ENCODE measurements around the gene MAP1LC3B2. TPM values are rescaled to one million over a fixed set of nuclear protein-coding genes. Genes with fewer than 3 reads are reported as not detected.

The MAP1LC3B2 gene
- total RNA-seq, 1 experiment from 2014 or later = 1.5 TPM

GRCh38 chr12:116582610-116583009 lies 23.4 kb downstream of the MAP1LC3B2 start:
- H2BK12ac ChIP-seq (ENCODE audit: insufficient read length, low read depth, low read length) = no peak overlapping the region
- peaks cover 10% of the 10 kb centered on the region for H3K9me3 ChIP-seq (ENCODE audit: control insufficient read depth, low read depth, low read length)
- H3T11ph ChIP-seq (ENCODE audit: low read length) = no peak overlapping the region
- H3K9ac ChIP-seq (ENCODE audit: extremely low read depth, insufficient read length, low read length) = no peak overlapping the region
- no peak overlapping the region for H2AFZ ChIP-seq (ENCODE audit: low read length)
- no peak overlapping the region for H3K23ac ChIP-seq (ENCODE audit: insufficient read length, low read depth, low read length)
- no peak overlapping the region for H3K4ac ChIP-seq (ENCODE audit: low read depth, low read length)
- H2BK15ac ChIP-seq (ENCODE audit: low read depth, low read length) = no peak overlapping the region
- H3K27me3 ChIP-seq (ENCODE audit: insufficient read depth, low read length) = no peaks in the 10 kb centered on the region
- no peak overlapping the region for H3K27ac ChIP-seq (ENCODE audit: insufficient read length, low read depth, low read length)
- no peak overlapping the region for H3K14ac ChIP-seq (ENCODE audit: insufficient read depth, low read length)
- no peak for TF ChIP-seq CTCF (conservative IDR thresholded peaks at IDR 0.05)
- no peaks in the 10 kb centered on the region; the same call in 1 of the 2 replicates for H3K4me1 ChIP-seq (ENCODE audit: insufficient read depth, low read length)
- peaks cover 13 to 17% of the 10 kb centered on the region in 2 experiments for H3K4me1 Mint-ChIP-seq
- H3K79me1 ChIP-seq (ENCODE audit: insufficient read depth, low read depth, low read length, poor library complexity, severe bottlenecking) = no peaks in the 10 kb centered on the region
- no peak overlapping the region for H2BK5ac ChIP-seq (ENCODE audit: insufficient read length, low read length)
- no peak overlapping the region for H3K4me2 ChIP-seq (ENCODE audit: insufficient read depth, insufficient read length, low read length)
- no peak overlapping the region for H3K18ac ChIP-seq (ENCODE audit: insufficient read length, low read depth, low read length)
- H2BK20ac ChIP-seq (ENCODE audit: low read depth, low read length, poor library complexity, severe bottlenecking) = no peak overlapping the region
- H2BK120ac ChIP-seq (ENCODE audit: low read depth, low read length, poor library complexity, severe bottlenecking) = no peak overlapping the region
- peaks cover 4% of the 10 kb centered on the region; the same call in 1 of the 2 replicates for H3K27me3 Mint-ChIP-seq (ENCODE audit: low read depth)
- peak overlapping the region; percentile 10 to 81 (median 64); a peak in 3 of 7 replicates for H3K27ac Mint-ChIP-seq
- no peak overlapping the region for H4K5ac ChIP-seq (ENCODE audit: insufficient read length, low read depth, low read length)
- H4K8ac ChIP-seq (replicated peaks; ENCODE audit: insufficient read length, low read depth, low read length) = no peak overlapping the region
- H2AK5ac ChIP-seq (ENCODE audit: insufficient read length, low read length) = no peak overlapping the region
- no peak overlapping the region for H3K56ac ChIP-seq (ENCODE audit: insufficient read length, low read depth, low read length)
- H3K79me2 ChIP-seq (ENCODE audit: insufficient read depth, low read length) = no peaks in the 10 kb centered on the region
- H3K9me3 Mint-ChIP-seq = peaks cover 11 to 15% of the 10 kb centered on the region in 2 experiments
- WGBS (ENCODE audit: extremely low coverage, insufficient read length, low lambda C conversion rate) = no CpG with 5 or more reads among the region's 11 CpGs
- no peak for DNase-seq
- H3K23me2 ChIP-seq (ENCODE audit: insufficient read length, low read depth, low read length, poor library complexity, severe bottlenecking) = no peaks in the 10 kb centered on the region
- peaks cover 9 to 13% (median 10%) of the 10 kb centered on the region in 3 experiments for H3K36me3 Mint-ChIP-seq (ENCODE audit: insufficient read depth in 1 of 3, low read depth in 3 of 3)
- H3K4me3 Mint-ChIP-seq = no peak overlapping the region; a peak in 1 of 5 replicates
- H4K91ac ChIP-seq (ENCODE audit: insufficient read length, low read depth, low read length) = no peak overlapping the region
- no peaks in the 10 kb centered on the region for H4K20me1 ChIP-seq (ENCODE audit: control insufficient read depth, insufficient read depth, insufficient read length)
